ENCODE data around the gene OR51T1.

The OR51T1 gene

GRCh38 chr11:4881860-4882500, at the start of gene OR51T1:
OR51T1 (plus strand) TSS chr11:4881900; CDS start chr11:4881900, 0 bp downstream.
- Histone ChIP-seq H3K79me2 (ENCODE audit: insufficient read depth, low read length) (no peaks in the 10 kb centered on the region), H3K36me3 (ENCODE audit: insufficient read depth, low read length) (no peaks in the 10 kb centered on the region), H3K4me3 (ENCODE audit: low read depth, low read length, poor library complexity, severe bottlenecking) (no peak within 1 kb of the TSS), H3K4me1 (ENCODE audit: insufficient read depth, low read length, severe bottlenecking) (no peaks in the 10 kb centered on the region), H3K27ac (ENCODE audit: low read depth, low read length, poor library complexity, severe bottlenecking) (no peak within 1 kb of the TSS), H2AFZ (ENCODE audit: low read length) (no peak within 1 kb of the TSS), H3F3A (ENCODE audit: insufficient read depth, low read length) (no peaks in the 10 kb centered on the region), H3K27me3 (ENCODE audit: insufficient read depth, low read length) (no peaks in the 10 kb centered on the region), H3K4me2 (ENCODE audit: low read length) (no peak within 1 kb of the TSS), H3K9me3 (ENCODE audit: low read length) (no peaks in the 10 kb centered on the region), H4K20me1 (ENCODE audit: insufficient read depth, low read length) (no peaks in the 10 kb centered on the region), H3K9me2 (ENCODE audit: low read depth, low read length) (no peaks in the 10 kb centered on the region), H3K9ac (ENCODE audit: low read length) (no peak within 1 kb of the TSS)
- TF ChIP-seq EZH2 (IDR thresholded peaks at IDR 0.05; ENCODE audit: borderline replicate concordance, low read length), result no peak
- no peak for TF ChIP-seq CTCF (IDR thresholded peaks at IDR 0.05; ENCODE audit: low read length)

- no peaks in the 10 kb centered on the region for H3K9me2 ChIP-seq (ENCODE audit: low read depth, low read length)
- no peaks in the 10 kb centered on the region for H3K36me3 ChIP-seq (ENCODE audit: insufficient read depth, low read length)
- H3F3A ChIP-seq (ENCODE audit: insufficient read depth, low read length), result no peaks in the 10 kb centered on the region
- no peaks in the 10 kb centered on the region for H3K79me2 ChIP-seq (ENCODE audit: insufficient read depth, low read length)
- no peaks in the 10 kb centered on the region for H3K9me3 ChIP-seq (ENCODE audit: low read length)
- H3K4me3 ChIP-seq (ENCODE audit: low read depth, low read length, poor library complexity, severe bottlenecking), result no peak overlapping the region
- H3K27ac ChIP-seq (ENCODE audit: low read depth, low read length, poor library complexity, severe bottlenecking), result no peak overlapping the region
- H3K4me1 ChIP-seq (ENCODE audit: insufficient read depth, low read length, severe bottlenecking), result no peaks in the 10 kb centered on the region
- no peak overlapping the region for H2AFZ ChIP-seq (ENCODE audit: low read length)
- no peaks in the 10 kb centered on the region for H4K20me1 ChIP-seq (ENCODE audit: insufficient read depth, low read length)
- H3K4me2 ChIP-seq (ENCODE audit: low read length), result no peak overlapping the region
- no peak overlapping the region for H3K9ac ChIP-seq (ENCODE audit: low read length)
- no peaks in the 10 kb centered on the region for H3K27me3 ChIP-seq (ENCODE audit: insufficient read depth, low read length)
- TF ChIP-seq CTCF (IDR thresholded peaks at IDR 0.05; ENCODE audit: low read length) (no peak), EZH2 (IDR thresholded peaks at IDR 0.05; ENCODE audit: borderline replicate concordance, low read length) (no peak)
Measured at GRCh38 chr11:4839851-4840549, 41.7 kb upstream of the OR51T1 start.

- Histone ChIP-seq H3K9me3 (ENCODE audit: low read length) (no peaks in the 10 kb centered on the region), H3K9me2 (ENCODE audit: low read depth, low read length) (no peaks in the 10 kb centered on the region), H3K9ac (ENCODE audit: low read length) (no peak within 1 kb of the TSS), H3K27ac (ENCODE audit: low read depth, low read length, poor library complexity, severe bottlenecking) (no peak within 1 kb of the TSS), H4K20me1 (ENCODE audit: insufficient read depth, low read length) (no peaks in the 10 kb centered on the region), H3K36me3 (ENCODE audit: insufficient read depth, low read length) (no peaks in the 10 kb centered on the region), H2AFZ (ENCODE audit: low read length) (no peak within 1 kb of the TSS), H3K4me1 (ENCODE audit: insufficient read depth, low read length, severe bottlenecking) (no peaks in the 10 kb centered on the region), H3K79me2 (ENCODE audit: insufficient read depth, low read length) (no peaks in the 10 kb centered on the region), H3K4me3 (ENCODE audit: low read depth, low read length, poor library complexity, severe bottlenecking) (no peak within 1 kb of the TSS), H3F3A (ENCODE audit: insufficient read depth, low read length) (no peaks in the 10 kb centered on the region), H3K27me3 (ENCODE audit: insufficient read depth, low read length) (no peaks in the 10 kb centered on the region), H3K4me2 (ENCODE audit: low read length) (no peak within 1 kb of the TSS)
- TF ChIP-seq EZH2 (IDR thresholded peaks at IDR 0.05; ENCODE audit: borderline replicate concordance, low read length) (no peak), CTCF (IDR thresholded peaks at IDR 0.05; ENCODE audit: low read length) (no peak)
Measured at GRCh38 chr11:4848908-4849532, 32.7 kb upstream of the OR51T1 start, which contains the start of gene OR51S1. OR51S1 (minus strand) TSS chr11:4849208; CDS start chr11:4849208, 0 bp downstream.
